OCI-M2 (cell line): Measurements from ENCODE around the gene PRR16.

Source experiments
- DNase-seq: peaks from one replicate; lab custom pipeline; 2025; ENCODE audit not compliant: unreplicated experiment; lab: John Stamatoyannopoulos, UW

The PRR16 gene

DNA sequence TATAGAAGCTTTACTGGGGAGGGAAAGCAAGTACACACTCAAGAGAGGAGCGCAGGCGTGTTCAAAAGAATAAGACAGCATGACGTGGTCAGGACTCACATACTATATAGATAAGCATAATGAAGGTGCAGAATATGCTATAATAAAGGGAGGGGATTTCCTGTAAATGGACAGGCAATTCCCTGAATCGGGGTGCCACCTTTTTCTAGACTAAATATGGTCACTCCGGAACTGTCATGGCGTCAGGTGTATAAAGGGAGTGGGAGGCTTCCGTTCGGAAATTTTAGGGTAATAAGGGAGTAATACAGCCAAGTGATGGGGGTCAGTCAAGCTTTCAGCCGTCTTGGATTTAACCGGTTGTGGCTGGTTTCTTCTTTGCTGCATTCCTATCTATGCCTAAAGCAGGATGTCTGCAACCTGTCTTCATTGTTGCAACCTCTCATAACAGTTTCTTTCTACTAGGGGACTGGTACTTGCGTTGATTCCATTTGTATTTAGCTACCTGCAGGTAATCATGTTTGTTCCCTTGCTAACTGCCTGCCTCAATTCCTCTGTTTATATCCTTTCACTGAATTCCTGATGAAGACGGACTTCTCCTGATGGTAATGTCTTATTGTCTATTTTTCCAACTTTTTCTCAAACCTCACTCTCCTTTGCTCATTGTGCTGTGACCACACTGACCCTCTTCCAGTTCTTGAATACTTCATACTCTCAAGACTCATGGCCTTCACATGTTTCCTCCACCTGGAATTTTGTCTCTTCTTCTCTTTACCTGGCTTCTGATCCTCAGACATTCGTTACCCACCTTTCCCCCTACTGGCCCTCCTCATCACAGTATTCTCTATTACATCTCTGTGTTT is 48.9 kb downstream of the PRR16 start:
- no peak for DNase-seq

DNA sequence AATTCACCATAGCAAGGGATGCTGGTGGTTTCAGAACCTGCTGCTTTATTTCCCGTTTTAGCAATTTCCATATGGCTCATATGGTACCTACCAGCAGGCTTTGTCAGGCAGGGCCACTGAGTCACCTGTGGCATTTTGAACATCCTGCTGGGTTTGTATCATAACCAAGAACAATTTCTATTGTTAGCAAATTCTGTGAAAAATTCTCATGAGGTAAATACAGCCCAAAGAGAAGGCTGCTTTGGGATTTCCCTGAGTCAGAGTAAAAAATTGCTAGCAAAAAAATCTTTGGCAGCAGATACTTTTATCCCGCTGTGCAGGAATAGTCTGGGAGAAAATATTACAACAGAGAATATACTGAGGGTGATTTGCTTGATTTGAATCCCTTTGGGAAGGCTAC is 52.7 kb downstream of the PRR16 start:
- no peak for DNase-seq

DNA sequence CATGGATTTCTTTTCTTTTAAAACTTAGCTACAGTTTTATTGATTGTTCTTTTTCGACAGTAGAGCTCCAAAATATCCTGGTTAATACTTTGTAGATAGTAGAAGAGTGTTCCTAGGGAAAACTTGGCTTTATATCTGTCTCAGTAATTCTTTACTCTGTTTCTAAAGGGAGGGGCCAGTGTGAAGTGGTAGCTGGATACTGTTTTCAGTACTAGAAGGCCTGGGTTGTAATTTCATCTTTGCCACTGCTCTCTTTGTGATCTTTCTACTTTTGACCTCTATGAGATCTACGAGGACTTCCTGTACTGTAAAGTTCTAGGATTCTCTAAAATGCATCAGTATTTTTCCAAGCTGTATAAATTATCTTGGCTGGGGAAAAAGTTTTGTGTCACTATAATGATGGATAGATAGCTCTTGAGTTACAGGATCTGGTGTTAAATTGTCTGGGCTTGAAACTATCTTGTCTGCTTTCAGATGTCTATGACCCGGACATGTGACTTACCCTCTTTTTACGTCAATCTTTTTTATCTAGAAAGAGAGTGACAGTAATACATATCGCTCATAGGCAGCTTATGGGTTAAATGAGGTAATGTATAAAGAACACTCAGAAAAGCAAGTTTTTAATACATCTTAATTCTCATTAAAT is 53.6 kb downstream of the PRR16 start:
- DNase-seq: no peak

DNA sequence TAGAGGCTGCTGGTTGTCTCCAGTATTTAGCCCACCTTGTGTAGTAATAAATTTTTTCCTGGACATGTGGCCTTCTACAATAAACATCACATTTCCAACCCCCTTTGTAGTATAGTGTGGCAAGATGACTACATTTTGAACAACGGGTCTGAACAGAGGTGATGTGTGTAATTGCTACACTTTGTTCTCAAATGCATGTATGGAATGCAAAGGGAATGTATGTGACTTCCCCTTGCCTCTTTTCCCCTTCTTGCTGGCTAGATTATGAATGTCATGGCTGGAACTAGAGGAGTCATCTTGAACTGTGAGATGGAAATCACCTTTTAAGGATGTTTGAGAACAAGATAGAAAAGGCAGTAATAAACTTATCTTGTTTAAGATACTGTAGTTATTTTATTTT is 54.5 kb downstream of the PRR16 start:
- no peak for DNase-seq

DNA sequence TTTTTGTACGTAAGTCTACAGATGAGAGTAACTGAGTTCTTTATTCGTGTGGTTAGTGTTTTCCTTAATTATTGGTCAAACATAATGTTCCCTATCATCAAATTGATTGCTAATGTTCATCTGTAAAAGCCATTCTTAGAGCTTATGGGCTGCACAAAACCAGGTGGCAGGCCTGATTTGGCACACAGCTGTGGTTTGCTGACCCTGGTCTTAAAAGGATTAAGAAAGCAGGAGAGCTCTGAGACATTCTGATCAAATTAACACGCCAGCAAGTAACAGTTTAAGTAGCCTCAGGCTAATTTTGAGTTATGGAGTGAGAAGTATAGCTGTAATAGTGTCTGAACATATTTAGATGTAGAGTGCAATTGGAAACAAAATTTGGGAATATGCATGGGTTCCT is 63.2 kb downstream of the PRR16 start:
- DNase-seq: no peak

DNA sequence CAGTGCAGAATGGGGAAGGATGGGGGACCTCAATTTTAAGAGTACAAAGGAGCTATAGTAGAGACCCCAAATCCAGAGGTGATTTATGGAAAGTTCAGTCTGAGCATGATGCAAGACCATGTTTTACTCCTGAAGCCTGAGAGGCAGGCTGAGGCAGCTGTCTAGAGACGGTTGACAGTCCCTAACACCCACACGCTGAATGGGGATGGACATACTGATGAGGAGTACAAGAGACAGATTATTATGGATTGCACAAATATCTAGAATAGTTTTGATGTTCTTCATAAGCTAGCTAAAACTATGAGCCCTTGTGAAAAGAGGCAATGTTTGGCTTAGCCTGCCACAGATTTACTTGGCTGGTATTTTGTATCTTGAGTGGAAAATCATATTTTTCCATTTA is 64.5 kb downstream of the PRR16 start:
- DNase-seq: no peak

DNA sequence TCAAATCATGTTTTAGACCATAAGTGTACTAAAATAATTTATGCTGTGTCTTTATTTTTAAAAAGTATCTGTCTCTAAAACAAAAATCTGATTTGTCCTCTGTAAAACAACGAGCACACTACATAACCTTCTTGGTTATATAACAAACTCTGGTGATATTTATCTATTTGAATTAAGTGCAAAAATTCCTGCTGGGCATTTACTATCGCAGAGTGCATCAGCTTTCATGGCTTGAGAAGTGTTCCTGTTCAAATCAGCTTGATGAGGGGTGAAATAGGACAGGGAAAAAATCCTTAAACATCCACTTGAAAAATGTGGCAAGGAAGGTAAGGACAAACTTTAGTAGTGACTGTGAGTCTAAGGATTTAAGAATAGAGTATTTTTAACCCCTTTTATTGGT is 65.3 kb downstream of the PRR16 start:
- no peak for DNase-seq

DNA sequence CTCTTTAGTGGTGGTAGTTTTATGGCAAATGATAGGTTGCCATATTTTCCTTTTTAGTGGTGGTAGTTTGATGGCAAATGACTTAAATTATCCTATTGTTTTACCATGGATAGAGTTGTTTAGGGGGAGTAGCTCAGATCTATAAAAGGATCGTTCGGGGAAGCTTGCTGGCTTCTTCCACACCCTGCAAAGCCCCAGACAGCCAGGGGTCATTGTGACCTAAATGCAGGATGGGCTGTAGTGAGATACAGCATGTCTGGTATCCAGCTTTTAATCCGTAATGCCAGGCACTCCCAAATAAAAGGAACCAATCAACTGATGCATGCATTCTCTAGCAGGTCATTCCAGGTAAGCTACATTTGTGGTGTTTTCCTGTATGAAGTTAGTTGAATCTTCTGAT is 67.1 kb downstream of the PRR16 start:
- no peak for DNase-seq

DNA sequence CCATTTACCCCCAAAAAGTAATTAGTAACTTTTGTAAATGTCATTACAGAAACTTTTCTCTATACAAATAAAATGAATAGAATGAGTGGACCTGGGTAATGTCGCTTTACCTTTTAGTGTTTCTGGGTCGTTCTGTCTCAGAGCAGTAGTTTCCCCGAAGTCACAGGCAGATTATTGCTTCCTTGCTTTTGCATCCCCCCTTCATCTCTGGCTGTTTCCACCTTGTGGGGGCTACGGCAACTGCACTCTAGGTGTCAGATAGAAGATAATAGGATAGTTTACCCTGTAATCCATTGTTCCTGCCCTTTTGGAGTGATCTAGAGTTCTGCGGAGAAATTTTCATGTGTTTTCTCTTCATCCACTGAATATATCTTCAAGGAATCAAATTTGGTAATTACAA is 68.7 kb downstream of the PRR16 start:
- DNase-seq: no peak

DNA sequence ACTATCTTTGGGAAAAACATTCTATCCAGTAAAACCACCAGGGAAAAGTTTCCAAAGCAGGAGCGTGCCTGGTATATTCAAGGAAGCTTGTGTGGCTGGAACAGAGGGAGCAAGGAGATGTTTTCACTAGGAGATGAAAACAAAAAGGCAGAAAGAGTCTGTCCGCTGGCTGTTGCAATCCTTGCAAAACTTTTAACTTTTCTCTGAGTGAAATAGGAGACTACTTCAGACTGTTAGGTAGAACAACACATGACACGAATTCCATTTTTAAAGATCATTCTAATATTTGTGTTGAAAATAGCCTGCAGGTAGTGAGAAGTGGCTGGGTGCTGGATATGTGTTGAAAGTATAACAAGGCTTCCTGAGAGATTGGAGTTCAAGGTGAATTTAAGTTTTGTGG is 69.5 kb downstream of the PRR16 start:
- DNase-seq: no peak

DNA sequence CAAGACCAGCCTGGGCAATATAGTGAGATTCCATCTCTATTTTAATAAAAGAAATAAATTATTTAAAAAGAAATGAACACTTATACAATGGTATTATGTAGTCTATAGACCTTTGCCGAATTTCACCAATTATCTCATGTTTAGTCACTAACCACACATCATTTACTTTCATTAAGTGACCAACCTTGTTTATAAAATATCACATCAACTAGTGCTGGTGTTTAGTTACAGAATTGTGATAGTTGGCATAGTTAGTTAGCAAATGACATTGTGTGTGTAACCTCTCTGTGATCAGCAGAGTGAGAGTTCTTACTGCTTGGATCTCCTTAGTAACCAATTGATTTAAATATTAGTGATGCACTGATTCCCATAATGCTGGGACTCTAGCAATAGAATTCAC is 71.8 kb downstream of the PRR16 start:
- DNase-seq: no peak

DNA sequence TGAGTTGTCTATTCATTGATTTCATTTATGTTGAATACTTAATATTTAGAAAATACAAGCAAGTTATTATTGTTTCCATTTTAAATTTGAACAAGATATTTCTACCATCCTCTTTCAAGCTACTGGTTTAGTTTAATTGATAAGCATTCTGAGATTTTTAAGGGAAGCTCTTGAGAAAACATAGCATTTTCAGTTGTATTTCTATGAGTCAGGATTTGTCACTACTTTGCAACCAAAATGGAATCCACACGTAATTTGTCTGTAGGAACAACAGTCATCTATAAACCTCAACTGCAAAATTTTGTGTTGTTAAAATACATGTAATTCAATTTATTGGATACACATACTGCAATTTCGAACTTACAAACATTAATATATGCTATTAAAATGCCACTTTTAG is 74.0 kb downstream of the PRR16 start:
- DNase-seq: no peak

DNA sequence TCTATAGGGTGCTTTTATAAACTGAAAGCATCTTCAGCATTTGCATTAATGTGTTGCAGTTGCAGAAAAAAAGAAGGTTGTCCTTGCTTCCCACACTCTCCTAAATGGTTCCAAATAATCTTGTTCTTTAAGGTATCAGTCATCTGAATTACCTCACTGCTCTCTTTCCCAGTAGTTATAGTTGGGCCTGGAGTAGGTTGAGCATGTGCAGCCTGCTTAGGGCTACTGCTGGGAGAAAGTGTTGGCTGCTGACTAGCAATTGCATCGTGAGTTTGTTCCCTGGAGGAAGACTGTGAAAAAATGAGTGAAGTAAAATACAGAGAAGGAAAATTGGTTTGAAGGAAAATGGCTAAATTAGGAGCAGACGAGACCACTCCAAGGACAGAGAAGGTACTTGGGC is 74.5 kb downstream of the PRR16 start:
- DNase-seq: no peak

DNA sequence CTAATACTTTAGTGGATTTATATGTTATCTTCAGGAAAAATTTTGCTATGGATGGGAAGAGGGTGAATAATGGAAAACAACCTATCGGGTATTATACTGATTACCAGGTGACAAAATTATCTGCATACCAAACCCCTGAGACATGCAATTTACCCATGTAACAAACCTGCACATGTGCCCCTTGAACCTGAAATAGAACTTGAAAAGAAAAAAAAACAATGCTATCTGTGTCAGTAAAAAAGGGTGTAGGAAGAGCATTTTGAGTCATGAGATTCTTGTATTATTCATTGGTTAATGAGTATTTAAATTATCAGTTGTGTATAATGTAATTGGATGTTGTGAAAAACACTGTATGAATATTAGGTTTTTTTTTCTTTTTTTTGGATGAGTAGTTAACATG is 75.4 kb downstream of the PRR16 start:
- DNase-seq: no peak

DNA sequence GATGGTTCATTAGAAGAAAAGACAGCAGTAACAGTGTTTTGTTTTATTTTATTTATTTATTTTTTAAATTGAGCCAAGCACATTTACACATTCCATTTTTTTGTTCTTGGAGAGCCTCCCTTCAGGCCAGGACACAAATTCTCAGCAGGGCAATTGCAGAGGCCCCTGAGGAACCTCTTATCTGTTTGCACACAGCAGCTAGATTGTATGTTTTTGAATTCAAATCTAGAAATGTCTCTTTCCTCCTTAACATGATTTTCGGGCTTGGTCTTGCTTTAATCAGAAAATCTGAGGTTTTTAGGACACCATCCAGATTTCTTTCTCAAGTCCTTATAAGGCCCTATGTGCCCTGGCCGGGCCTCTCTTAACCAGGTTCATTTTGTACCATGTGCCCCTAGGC is 76.0 kb downstream of the PRR16 start:
- no peak for DNase-seq

DNA sequence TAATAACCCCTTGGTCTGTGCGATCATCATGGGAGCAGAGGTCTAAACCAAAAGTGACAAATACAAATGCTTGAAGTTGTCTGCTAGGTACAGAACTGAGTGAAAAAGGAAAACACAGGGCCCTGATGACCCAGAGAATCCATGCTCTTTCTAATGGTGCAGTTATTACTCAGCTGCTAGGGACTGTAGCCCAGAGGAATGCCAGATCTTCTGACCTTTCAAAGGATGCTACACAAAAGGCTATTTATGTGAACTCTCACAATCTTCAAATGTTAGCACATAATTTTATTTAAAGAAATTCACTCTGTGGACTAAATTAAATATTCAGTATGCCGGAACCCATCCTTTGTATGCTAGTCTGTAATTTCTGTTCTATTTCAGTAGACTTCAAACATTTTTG is 79.9 kb downstream of the PRR16 start:
- DNase-seq: no peak

DNA sequence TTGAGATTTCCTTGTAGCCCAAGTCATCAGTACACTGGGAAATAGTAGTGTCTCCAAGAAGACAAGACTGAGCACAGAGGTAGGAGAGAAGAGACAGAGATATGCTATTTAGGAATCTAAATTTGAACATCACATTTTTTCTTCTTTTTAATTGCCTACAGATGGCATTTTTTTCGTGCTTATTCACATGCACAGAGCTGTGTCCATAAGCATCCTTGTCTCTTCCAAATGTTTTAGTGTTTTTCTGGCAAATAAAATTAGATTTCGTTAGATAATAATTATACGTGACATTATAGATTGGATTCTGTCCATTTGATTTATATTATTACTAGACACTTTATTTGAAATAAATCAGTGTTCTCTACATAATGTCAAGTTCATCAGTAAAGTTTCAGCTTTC is 80.9 kb downstream of the PRR16 start:
- DNase-seq: no peak

DNA sequence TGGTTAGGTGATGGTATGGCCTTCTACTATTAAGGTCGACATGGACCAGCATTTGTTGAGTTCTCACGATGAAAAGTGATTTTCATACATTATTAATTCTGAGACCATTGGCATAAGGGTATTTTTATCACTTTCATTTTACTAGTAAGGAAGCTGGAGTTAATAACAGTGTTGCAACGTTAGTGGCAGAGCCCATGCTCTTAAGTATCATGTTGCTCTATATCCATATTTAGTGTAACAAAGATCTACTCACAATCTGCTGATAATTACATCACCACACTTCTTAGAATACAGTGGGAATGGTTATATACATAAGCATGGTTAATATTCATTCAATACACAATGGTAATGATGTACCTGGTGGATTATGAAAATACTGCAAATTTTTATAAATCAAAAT is 81.9 kb downstream of the PRR16 start:
- DNase-seq: no peak

DNA sequence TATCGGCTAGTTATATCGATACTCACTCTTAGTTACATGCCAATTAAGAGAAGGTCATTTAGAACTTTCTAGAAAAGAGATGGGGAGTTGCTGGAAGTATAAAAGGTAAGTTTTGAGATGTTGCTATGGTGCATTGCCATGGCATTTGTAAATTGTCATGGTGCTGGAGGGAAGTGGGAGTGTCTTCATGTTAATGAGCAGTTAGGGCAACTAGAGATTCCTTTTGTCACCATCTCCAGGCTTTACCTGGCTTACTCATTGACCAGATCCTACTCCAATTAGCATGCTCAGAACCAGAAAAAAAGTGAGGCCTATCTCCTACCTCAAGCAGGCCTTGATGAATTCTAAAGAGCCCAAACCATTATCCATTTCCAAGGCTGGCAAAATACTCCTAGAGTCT is 82.8 kb downstream of the PRR16 start:
- no peak for DNase-seq

DNA sequence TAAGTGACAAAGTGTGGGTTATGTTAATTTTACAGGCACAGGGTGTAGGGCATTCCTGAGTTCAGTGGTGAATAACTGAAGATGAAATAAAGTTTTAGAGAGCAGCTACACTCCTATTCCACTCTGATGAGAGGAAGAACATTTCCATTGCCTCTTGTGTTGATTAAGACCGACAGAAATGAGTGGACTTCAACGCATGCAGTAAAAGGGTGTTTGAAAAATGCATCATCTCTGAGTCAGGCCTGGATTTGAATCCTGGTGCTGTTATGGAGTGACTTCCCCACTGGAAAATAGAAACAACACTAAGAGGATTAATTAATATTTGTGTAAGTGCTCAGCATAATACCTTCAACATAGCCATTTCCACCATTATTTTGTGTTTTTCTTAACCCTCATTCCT is 86.3 kb downstream of the PRR16 start:
- DNase-seq: no peak

DNA sequence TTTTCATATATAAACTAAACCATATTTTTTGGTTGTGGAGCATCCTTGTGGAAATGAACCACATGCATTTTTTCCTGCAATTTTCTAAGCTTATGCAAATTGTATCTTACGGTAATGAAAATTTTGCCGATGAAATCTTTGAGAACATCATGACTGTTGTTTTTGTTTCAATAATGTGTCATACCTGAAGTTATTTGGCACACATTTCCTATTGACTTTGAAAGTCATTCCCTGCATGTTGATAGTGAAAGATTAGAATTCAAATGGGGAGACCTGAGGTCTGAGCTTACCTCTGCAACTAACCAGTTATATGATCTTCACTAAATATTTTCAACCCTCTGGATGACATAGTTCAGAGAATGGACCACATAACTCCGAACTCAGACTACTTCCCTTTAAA is 88.5 kb downstream of the PRR16 start:
- no peak for DNase-seq

DNA sequence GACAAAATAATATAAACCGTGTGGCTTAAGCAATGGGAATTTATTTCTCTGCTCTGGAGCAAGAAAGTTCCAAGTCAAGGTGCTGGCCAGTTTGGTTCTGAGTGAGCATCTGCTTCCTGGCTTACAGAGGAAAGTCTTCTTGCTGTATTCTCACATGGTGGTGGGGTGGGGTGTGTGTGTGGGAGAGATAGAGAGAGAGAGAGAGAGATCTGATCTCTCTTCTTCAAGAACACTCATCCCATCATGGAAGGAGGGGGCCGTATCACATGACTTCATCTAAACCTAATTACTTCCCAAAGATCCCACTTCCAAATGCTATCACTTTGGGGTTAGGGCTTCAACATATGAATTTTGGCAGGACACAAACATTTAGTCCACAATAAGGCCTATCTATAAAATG is 91.2 kb downstream of the PRR16 start:
- DNase-seq: no peak

DNA sequence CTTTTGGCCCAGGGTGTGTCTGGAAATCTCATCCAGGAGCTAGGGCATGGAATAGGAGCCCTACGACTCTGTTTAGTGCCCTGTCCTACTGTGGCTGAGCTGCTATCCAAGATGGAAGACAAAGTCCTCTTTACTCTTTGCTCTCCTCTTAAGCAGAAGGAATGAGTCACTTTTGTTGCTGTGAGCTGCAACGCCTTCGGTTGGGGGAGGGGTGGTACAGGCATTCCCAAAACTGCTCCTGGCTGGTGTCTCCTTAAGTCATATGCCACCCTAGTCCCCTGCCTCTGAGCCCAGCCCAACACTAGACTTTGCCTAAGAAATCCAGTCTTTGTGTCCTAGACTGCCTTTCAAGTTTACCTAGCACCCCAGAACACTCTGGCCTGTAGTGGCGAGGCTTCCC is 99.9 kb downstream of the PRR16 start:
- DNase-seq: no peak
